GM04504 (cell line): ENCODE measurements around the gene ZGPAT.
"Not testable (repeated sequence)": the region's sequence is repeated elsewhere in the genome, so short reads cannot be mapped to it uniquely, and the experiment has no call there.

ENCODE experiments used
- DNase-seq: peaks from one replicate; pipeline ENCODE4 v3.0.0-alpha.2; 2012; ENCODE audit warnings: low read depth

ZGPAT gene, protein sequence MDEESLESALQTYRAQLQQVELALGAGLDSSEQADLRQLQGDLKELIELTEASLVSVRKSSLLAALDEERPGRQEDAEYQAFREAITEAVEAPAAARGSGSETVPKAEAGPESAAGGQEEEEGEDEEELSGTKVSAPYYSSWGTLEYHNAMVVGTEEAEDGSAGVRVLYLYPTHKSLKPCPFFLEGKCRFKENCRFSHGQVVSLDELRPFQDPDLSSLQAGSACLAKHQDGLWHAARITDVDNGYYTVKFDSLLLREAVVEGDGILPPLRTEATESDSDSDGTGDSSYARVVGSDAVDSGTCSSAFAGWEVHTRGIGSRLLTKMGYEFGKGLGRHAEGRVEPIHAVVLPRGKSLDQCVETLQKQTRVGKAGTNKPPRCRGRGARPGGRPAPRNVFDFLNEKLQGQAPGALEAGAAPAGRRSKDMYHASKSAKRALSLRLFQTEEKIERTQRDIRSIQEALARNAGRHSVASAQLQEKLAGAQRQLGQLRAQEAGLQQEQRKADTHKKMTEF

DNA sequence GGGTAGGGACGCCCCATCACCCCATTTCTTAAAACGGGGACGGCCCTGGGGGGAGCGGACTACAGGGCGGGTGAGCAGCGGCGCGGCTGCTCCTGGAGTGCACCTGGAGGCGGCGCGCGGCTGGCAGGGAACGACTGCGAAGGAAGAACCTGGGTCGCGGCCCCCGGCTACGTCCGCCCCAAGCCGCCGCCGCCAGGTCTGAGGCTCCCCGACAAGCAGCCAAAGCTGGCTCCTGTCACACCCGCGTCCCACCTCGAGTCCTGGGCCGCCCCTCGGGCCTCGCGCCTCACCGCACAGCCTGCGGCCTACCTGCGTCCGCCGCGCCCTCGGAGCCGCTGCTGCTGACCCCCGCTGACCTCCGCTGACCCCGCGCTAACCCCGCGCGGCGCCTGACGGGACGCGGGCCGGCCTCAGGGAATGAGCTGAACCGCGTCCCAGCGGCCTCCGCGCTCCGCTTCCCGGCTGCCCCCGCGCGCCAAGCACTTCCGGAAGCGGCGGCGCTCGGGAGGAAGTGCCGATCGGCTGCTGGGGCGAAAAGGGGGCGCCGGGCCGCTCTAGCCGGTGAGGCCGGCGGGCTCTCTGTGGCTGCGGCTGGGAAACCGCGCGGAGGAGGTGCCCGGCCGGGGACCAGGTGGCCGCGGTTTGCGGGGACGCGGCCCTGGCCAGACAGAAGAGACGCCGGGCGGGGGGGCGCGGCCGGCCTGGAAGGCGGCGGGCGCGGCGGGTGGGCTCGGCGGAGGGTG, at the start of gene ZGPAT, which contains the start of gene ARFRP1:
Gene ZGPAT (plus strand): TSS at position 482 of the 743 bp plus-strand sequence. CDS start 542 bp downstream, outside the sequence.
Gene ARFRP1 (minus strand): TSS at position 419 of the 743 bp plus-strand sequence. CDS start 885 bp downstream, outside the sequence.
- peak; percentile 60 for DNase-seq

DNA sequence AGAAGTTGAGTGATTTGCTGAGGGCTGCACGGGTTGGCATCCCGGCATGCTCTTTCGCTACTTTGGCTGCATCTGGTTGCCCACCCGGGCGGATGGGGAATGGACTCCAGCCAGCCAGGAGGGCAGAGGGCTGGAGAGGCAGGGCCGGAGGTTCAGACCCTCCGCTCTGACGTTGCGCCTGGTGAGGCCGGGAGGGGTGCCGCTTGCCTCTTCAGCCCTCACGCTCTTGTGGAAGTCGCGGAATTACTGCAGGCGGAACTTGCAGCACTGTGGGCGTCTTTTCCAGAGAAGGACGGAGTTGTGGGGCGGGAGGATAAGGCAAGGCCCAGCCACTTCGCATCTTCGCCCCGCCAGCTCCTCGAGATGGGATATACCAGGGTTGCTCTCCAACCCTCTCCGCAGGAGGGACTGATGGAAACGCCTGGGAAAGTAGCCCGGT, 49.1 kb upstream of the ZGPAT start:
- DNase-seq = no peak

DNA sequence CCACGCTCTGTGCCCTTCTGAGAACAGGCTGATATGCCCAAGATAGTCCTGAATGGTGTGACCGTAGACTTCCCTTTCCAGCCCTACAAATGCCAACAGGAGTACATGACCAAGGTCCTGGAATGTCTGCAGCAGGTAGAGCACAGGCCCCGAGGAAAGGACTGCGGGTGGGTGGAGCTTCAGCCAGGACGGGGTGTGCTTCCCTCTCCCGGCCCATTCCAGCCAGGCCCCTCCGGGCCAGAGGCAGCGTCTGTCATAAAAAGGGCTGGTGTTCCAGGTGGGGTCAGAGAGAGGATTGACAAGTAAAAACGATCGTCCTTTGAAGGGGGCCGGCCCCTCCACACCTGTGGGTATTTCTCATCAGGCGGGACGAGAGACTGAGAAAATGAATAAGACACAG, 48.5 kb upstream of the ZGPAT start:
- no peak for DNase-seq

DNA sequence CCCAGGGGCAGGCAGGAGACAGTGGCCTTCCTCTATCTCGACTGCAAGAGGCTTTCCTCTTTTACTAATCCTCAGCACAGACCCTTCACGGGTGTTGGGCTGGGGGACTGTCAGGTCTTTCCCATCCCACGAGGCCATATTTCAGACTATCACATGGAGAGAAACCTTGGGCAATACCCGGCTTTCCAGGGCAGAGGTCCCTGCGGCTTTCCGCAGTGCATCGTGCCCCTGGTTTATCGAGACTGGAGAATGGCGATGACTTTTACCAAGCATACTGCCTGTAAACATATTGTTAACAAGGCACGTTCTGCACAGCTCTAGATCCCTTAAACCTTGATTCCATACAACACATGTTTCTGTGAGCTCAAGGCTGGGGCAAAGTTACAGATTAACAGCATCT, 47.7 kb upstream of the ZGPAT start:
- DNase-seq = not testable (repeated sequence)

DNA sequence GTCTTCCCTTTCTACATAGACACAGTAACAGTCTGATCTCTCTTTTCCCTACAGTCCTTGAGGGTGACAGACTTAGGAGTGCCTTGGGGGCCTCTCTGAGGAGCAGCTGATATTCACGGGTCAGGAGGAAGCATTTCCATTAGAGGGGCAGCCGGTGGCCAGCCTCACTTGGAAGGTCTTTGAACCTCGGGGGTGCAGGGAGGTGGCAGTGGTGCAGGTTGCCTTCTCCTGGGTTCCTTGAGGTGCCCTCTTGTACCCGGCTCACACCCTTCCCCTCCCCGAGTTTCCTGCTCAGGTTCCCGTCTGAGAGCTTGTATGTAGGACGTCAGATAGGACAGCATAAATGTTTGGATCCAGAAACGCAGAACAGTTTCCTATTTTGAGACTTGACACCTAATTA, 47.2 kb upstream of the ZGPAT start:
- DNase-seq = no peak

DNA sequence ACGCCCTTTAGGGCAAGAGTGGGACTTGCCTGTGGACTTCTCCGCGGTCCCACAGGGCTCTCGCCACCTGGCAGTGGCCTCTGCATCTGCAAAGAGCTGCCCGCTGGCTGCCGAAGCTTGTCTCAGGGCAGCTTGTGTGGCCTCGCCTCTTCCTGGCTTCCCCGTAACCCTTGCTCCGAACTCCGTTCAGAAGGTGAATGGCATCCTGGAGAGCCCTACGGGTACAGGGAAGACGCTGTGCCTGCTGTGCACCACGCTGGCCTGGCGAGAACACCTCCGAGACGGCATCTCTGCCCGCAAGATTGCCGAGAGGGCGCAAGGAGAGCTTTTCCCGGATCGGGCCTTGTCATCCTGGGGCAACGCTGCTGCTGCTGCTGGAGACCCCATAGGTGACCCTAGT, 46.7 kb upstream of the ZGPAT start:
- DNase-seq = no peak

DNA sequence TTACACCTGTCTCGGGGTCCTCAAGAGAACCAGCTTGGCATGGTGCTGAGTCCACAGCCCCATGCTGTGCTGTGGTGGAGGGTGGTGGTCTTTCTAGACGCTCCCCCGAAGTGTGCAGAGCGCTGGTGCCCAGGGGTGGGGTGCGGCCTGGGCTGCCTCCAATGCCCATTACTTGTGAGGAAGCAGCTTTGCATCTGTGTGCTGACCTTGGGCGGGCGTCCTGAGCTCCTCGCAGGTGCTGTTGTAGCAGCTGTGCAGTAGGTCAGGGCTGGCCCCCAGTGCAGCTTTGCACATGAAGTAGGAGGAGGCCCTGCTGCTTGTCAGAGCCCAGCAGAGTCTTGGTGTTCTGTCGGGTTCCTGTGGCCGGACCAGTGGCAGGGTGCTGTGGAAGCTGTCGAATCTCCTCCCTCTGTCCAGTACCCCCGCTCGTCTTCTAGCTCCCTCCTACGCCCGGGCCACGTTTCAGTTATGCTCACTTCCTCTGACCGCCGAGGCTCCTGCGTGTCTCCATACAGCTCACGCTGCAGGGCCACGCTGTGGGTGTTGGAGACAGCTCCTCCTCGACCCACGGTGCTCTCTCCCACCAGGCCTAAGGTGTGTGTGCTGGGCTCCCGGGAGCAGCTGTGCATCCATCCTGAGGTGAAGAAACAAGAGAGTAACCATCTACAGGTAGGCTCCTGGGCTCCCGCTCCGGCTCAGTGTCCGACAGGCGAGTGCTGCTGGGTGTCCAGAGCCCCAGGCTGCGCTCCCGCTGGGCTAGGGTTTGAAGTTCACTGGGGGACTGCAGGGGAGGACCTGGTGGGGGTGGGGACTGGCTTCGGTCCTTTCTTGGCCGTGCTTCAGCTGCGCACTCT, 45.7 kb upstream of the ZGPAT start:
- DNase-seq = no peak

DNA sequence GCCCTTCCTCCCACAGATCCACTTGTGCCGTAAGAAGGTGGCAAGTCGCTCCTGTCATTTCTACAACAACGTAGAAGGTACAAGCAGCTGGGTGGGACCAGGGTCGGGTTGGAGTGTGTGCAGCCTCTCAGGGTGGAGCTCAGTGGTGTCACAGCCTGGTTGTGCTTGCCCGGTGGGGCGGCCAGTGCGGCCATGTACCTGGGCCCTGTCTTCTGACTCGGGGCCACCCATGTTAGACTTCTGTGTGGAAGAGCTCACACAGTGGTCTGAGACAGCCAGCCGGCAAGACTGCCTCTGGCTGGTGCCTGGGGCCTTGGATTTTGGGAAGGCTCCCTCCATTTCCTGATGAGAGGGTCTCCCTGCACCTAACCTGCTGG, 45.0 kb upstream of the ZGPAT start:
- DNase-seq = no peak

DNA sequence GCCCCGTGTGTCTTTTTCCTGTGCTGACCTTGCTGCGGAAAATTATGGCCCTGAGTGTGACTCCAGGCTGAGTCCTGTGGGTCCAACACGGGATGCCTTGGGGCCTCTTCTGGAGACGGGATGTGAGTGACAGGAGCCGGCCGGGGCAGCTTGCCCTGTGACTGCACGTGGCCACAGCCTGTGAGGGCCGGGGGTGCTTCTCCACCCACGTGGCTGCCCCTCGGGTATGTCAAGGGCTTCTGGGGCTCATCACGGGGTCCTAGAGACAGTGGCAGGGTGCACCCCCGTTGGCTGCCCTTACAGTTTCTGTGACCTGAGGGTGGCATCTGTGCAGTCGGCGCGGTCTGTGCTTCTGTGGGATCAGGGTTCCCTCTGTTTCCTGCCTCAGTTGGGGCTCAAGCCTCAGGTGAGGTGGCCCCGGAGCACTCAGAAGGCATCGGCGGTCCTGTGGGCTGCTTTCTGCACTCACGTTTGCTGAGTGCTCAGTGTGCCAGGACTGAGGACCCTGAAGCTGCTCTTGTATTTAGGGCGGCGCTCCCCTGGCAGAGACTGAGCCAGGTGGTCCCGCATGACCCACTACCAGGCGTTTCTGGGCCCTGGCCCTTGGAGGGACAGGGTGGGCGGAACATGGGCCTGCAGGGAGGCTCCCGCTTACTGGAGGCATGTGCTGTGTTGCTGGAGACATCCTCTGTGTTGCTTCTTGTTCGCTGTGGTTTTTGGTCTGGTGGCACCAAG, 44.3 kb upstream of the ZGPAT start:
- DNase-seq = no peak

DNA sequence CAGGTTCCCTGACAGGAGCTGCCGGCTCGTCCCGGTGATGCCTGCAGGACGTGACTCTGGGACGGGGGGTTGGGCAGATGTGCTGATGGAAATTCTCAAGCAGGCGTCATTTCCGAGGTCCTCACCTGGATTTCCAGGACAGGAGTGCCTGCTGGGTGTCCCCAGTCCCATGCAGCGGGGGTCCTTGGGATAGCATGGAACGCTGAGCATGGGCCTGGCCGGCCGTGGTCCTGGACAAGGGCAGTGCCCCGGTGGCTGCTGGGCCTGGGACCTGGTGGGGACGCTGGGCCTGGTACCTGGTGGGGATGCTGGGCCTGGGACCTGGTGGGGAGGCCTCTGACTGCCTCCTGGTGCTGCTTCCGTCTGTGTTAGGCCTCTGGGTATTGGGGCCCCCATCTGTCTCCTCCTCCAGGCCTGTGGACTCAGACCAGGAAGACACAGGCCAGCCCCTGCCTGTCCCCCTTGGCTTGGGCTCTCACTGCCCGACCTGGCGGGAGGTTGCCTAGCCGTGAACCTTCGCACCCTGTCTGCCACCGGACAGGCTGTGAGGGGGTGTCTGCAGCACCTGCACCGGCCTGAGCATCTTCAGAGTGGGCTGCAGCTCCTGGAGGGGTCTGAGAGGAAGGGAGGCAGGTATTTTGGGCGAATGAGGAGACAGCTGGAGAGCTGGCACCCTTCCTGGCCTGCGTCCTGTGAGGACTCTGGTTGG, 43.5 kb upstream of the ZGPAT start:
- DNase-seq = no peak

DNA sequence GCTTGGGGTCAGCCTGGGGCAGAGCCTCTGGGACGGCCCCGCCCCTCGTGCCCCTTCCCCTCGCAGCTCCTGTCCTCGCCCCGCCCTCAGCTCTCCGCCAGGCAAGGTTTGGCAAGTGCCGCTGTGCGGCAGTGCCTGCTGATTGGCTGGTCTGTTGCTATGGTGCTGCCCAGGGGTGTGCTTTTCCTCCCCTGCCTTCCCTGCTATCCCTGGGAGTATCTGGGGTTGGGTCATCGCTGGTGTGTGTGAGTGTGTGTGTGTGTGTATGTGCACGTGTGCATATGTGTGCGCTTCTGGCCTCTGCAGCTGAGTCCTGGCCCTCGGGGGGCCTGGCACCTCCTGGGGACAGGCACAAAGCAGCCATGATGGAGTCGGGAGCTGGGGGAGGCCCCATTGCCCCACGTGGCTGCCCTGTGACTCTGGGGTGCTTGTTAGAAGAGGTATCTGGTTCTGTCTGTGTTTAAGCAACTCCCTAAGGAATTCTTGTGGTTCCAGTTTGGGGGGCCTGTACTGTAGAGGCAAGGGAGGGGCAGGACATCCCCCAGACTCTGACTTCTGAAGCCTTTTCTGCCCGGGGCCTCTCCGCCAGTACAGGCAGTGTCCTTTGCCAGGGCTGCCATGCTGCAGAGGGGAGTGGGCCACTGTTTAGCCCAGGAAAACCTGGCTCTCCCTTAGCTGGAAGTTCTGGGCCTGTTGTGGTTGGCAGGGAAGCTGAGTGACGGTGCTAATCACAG, 42.8 kb upstream of the ZGPAT start:
- no peak for DNase-seq

DNA sequence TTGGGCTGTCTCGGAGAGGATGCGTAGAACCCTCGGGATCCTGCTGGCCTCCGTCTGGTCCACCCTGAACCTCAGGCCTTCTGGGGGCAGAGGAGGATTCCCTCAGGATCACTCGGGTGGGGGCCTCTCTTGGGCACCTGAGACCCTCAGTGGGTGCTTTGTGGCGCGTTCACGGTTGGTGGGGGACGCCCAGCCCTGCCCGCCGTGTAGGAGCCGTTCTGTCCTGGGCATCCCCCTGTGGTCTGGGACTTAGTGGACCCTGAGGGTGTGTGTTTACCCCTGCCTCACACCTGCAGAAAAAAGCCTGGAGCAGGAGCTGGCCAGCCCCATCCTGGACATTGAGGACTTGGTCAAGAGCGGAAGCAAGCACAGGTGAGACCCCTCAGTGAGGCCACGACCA, 42.1 kb upstream of the ZGPAT start:
- no peak for DNase-seq

DNA sequence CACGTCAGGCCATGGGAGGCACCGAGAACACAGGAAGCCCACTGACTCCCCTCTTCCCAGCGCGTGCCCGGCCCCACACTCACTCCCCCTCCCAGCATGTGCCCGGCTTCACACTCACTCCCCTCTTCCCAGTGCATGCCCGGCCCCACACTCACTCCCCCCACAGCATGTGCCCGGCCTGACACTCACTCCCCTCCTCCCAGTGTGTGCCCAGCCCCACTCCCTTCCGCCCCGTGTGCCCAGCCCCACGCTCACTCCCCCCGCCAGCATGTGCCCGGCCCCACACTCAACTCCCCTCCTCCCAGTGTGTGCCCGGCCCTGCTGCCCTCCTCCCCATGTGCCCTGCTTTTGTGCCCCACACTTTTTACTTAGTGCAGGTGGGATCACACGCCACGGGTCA, 40.0 kb upstream of the ZGPAT start:
- no peak for DNase-seq

DNA sequence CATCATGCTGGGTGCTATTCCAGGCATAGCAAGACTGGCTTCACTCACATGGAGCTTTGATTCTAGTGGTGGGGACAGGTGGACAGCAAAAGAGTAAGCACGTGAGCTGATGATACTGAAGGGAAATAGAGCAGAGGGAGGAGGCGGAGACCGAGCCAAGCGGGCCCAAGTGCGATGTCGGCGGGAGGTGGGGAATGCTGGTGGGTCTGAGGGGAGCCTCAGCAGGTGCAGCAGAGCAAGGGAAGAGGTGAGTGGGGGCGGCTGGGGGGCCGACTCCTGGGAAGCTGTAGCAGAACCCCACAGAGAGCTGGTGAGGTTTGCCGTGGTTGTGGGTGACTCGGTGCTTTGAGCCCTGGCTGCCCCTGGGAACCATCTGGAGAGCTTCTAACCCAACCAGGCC, 39.5 kb upstream of the ZGPAT start:
- no peak for DNase-seq

DNA sequence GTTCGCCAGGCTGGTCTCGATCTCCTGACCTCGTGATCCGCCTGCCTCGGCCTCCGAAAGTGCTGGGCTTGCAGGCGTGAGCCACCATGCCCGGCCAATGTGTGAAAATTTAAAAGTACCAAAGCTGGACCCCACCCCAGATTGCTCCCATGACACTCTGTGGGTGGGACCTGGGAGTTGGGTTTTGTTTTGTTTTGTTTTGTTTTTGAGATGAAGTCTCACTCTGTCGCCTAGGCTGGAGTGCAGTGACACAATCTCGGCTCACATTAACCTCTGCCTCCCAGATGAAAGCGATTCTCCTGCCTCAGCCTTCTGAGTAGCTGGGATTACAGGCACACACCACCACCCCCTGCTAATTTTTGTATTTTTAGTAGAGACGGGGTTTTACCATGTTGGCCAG, 36.1 kb upstream of the ZGPAT start:
- DNase-seq = not testable (repeated sequence)

DNA sequence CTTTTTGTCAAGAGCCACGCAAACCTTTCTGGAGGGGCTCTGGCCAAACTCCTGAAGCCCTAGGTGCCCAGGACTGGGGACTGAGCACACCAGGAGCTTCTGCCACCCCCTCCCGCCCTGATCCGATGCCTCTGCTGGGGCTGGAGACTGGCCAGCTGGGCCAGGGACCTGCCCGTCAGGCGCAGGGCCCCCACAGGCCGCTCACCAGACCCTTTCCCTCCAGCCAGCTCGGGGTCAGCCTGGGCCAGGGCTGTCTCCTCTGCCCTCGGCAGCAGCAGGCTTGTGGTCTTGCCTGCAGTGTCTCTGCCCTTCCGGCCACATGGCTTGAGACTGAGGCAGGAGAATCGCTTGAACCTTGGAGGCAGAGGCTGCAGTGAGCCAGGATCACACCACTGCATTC, 35.2 kb upstream of the ZGPAT start:
- DNase-seq = no peak

DNA sequence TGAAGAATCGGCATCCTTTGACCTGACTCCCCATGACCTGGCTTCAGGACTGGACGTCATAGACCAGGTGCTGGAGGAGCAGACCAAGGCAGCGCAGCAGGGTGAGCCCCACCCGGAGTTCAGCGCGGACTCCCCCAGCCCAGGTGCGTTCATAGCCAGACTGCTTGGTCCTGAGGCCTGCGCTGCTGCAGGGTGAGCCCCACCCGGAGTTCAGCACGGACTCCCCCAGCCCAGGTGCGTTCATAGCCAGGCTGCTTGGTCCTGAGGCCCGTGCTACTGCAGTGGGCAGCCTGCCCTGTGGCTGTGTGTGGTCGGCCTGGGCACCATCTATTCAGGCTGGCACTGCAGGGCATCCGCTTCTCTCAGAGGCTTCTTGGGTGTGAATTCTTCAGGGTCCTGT, 33.9 kb upstream of the ZGPAT start:
- no peak for DNase-seq

DNA sequence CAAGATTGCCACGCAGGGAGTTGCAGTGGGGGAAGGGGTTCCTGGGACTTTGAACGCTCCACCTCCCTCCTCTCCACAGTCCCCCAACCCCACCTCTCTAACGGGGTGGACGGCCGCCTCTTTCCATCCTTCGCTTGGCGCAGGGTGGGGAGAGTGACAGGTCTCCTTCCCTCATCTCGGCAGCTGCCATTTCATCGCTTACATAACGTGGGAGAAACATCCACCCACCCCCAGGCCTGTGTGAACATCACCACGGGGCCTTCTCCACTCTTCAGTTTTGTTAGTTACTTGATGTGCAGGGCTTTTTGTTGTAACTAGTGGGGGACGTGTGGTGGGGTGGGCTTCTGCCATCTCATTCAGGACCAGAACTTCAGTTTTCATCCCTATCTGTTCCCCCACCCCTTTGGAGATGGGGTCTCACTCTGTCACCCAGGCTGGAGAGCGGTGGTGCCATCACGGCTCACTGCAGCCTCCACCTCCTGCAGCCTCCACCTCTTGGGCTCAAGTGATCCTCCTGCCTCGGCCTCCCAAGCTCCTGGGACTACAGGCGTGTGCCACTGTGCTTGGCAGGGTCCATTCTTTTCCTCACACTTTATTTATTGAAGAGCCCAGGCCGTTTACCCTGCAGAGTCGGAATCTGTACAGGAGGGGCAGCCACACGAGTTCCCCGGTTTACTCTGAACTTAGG, 32.0 kb upstream of the ZGPAT start:
- DNase-seq = no peak

DNA sequence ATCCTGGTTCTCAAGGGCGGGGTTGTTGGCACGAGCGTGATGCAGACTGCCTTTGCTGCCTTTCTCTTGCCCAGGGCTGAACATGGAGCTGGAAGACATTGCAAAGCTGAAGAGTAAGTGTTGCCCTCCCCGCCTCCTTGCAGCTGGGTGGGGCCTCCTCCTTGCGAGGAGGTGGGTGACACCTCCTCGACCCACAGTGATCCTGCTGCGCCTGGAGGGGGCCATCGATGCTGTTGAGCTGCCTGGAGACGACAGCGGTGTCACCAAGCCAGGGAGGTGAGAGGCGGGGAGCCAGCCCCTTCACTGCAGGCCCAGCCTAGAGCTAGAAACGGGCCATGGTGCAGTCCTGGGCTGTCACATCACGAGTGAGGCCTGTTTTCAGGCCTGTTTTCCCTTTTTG, 29.8 kb upstream of the ZGPAT start:
- no peak for DNase-seq
